Measurements from ENCODE around the gene CRYGD.

CRYGD gene

DNA sequence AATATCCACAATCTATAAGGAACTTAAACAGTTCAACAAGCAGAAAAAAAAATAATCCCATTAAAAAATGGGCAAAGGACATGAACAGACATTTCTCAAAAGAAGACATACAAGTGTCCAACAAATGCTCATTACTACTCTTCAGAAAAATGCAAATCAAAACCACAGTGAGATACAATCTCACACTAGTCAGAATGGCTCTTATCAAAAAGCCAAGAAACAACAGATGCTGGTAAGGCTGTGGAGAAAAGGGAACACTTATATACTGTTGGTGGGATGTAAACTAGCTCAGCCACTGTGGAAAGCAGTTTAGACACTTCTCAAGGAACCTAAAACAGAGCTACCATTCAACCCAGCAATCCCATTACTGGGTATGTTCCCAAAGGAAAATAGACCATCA is 28.8 kb upstream of the CRYGD start:
- ChIA-PET CTCF (no interaction called here), POLR2A (no interaction called here)
- no peaks in the 10 kb centered on the region for H3K9me3 ChIP-seq (ENCODE audit: control insufficient read depth, insufficient read depth, low read depth, low read length)
- H3K27ac ChIP-seq (ENCODE audit: extremely low read depth, low read depth, low read length), result no peak overlapping the region
- TF ChIP-seq, protein P1, sequence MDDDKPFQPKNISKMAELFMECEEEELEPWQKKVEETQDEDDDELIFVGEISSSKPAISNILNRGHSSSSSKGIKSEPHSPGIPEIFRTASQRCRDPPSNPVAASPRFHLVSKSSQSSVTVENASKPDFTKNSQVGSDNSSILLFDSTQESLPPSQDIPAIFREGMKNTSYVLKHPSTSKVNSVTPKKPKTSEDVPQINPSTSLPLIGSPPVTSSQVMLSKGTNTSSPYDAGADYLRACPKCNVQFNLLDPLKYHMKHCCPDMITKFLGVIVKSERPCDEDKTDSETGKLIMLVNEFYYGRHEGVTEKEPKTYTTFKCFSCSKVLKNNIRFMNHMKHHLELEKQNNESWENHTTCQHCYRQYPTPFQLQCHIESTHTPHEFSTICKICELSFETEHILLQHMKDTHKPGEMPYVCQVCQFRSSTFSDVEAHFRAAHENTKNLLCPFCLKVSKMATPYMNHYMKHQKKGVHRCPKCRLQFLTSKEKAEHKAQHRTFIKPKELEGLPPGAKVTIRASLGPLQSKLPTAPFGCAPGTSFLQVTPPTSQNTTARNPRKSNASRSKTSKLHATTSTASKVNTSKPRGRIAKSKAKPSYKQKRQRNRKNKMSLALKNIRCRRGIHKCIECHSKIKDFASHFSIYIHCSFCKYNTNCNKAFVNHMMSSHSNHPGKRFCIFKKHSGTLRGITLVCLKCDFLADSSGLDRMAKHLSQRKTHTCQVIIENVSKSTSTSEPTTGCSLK (tag by site-specific recombination; IDR thresholded peaks at IDR 0.05), result no peak
- no peak for TF ChIP-seq ZFHX2 (tag by site-specific recombination; conservative IDR thresholded peaks at IDR 0.05)
- TF ChIP-seq ZNF423 (tag by site-specific recombination; IDR thresholded peaks at IDR 0.05), result no peak
- TF ChIP-seq ZNF571 (tag by site-specific recombination; IDR thresholded peaks at IDR 0.05), result no peak
- TF ChIP-seq, protein P2, sequence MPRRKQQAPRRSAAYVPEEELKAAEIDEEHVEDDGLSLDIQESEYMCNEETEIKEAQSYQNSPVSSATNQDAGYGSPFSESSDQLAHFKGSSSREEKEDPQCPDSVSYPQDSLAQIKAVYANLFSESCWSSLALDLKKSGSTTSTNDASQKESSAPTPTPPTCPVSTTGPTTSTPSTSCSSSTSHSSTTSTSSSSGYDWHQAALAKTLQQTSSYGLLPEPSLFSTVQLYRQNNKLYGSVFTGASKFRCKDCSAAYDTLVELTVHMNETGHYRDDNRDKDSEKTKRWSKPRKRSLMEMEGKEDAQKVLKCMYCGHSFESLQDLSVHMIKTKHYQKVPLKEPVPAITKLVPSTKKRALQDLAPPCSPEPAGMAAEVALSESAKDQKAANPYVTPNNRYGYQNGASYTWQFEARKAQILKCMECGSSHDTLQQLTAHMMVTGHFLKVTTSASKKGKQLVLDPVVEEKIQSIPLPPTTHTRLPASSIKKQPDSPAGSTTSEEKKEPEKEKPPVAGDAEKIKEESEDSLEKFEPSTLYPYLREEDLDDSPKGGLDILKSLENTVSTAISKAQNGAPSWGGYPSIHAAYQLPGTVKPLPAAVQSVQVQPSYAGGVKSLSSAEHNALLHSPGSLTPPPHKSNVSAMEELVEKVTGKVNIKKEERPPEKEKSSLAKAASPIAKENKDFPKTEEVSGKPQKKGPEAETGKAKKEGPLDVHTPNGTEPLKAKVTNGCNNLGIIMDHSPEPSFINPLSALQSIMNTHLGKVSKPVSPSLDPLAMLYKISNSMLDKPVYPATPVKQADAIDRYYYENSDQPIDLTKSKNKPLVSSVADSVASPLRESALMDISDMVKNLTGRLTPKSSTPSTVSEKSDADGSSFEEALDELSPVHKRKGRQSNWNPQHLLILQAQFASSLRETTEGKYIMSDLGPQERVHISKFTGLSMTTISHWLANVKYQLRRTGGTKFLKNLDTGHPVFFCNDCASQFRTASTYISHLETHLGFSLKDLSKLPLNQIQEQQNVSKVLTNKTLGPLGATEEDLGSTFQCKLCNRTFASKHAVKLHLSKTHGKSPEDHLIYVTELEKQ (tag by site-specific recombination; IDR thresholded peaks at IDR 0.05; ENCODE audit: borderline replicate concordance), result no peak
- TF ChIP-seq ZNF76 (tag by site-specific recombination; IDR thresholded peaks at IDR 0.05; ENCODE audit: borderline replicate concordance, low read depth), result no peak
- TF ChIP-seq, protein P3, sequence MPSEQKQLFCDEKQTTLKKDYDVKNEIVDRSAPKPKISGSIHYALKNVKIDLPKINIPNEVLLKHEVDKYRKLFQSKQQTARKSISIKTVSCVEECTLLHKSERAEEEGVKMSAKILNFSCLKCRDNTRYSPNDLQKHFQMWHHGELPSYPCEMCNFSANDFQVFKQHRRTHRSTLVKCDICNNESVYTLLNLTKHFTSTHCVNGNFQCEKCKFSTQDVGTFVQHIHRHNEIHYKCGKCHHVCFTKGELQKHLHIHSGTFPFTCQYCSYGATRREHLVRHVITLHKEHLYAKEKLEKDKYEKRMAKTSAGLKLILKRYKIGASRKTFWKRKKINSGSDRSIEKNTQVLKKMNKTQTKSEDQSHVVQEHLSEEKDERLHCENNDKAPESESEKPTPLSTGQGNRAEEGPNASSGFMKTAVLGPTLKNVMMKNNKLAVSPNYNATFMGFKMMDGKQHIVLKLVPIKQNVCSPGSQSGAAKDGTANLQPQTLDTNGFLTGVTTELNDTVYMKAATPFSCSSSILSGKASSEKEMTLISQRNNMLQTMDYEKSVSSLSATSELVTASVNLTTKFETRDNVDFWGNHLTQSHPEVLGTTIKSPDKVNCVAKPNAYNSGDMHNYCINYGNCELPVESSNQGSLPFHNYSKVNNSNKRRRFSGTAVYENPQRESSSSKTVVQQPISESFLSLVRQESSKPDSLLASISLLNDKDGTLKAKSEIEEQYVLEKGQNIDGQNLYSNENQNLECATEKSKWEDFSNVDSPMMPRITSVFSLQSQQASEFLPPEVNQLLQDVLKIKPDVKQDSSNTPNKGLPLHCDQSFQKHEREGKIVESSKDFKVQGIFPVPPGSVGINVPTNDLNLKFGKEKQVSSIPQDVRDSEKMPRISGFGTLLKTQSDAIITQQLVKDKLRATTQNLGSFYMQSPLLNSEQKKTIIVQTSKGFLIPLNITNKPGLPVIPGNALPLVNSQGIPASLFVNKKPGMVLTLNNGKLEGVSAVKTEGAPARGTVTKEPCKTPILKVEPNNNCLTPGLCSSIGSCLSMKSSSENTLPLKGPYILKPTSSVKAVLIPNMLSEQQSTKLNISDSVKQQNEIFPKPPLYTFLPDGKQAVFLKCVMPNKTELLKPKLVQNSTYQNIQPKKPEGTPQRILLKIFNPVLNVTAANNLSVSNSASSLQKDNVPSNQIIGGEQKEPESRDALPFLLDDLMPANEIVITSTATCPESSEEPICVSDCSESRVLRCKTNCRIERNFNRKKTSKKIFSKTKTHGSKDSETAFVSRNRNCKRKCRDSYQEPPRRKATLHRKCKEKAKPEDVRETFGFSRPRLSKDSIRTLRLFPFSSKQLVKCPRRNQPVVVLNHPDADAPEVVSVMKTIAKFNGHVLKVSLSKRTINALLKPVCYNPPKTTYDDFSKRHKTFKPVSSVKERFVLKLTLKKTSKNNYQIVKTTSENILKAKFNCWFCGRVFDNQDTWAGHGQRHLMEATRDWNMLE (tag by site-specific recombination; conservative IDR thresholded peaks at IDR 0.05; ENCODE audit: low read depth), result no peak
- TF ChIP-seq, protein P4, sequence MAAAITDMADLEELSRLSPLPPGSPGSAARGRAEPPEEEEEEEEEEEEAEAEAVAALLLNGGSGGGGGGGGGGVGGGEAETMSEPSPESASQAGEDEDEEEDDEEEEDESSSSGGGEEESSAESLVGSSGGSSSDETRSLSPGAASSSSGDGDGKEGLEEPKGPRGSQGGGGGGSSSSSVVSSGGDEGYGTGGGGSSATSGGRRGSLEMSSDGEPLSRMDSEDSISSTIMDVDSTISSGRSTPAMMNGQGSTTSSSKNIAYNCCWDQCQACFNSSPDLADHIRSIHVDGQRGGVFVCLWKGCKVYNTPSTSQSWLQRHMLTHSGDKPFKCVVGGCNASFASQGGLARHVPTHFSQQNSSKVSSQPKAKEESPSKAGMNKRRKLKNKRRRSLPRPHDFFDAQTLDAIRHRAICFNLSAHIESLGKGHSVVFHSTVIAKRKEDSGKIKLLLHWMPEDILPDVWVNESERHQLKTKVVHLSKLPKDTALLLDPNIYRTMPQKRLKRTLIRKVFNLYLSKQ (tag by site-specific recombination; IDR thresholded peaks at IDR 0.05; ENCODE audit: borderline replicate concordance), result no peak
- TF ChIP-seq, protein P5, sequence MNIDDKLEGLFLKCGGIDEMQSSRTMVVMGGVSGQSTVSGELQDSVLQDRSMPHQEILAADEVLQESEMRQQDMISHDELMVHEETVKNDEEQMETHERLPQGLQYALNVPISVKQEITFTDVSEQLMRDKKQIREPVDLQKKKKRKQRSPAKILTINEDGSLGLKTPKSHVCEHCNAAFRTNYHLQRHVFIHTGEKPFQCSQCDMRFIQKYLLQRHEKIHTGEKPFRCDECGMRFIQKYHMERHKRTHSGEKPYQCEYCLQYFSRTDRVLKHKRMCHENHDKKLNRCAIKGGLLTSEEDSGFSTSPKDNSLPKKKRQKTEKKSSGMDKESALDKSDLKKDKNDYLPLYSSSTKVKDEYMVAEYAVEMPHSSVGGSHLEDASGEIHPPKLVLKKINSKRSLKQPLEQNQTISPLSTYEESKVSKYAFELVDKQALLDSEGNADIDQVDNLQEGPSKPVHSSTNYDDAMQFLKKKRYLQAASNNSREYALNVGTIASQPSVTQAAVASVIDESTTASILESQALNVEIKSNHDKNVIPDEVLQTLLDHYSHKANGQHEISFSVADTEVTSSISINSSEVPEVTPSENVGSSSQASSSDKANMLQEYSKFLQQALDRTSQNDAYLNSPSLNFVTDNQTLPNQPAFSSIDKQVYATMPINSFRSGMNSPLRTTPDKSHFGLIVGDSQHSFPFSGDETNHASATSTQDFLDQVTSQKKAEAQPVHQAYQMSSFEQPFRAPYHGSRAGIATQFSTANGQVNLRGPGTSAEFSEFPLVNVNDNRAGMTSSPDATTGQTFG (tag by site-specific recombination; IDR thresholded peaks at IDR 0.05; ENCODE audit: borderline replicate concordance), result no peak
- no peak for TF ChIP-seq ZNF561 (tag by site-specific recombination; IDR thresholded peaks at IDR 0.05; ENCODE audit: borderline replicate concordance)
- no peaks in the 10 kb centered on the region for H3K4me1 ChIP-seq (ENCODE audit: control insufficient read depth, insufficient read depth, low read length)
- no peaks in the 10 kb centered on the region for H3K36me3 ChIP-seq (ENCODE audit: control insufficient read depth in 2 of 2, insufficient read depth in 1 of 2, low read length in 2 of 2)
- no peak overlapping the region for H3K4me3 ChIP-seq (ENCODE audit: low read depth, low read length)

All from HEK293 (cell line).